HuH-7 (cell line): ENCODE measurements around the gene PAQR7.
"Not testable (repeated sequence)": the region's sequence is repeated elsewhere in the genome, so short reads cannot be mapped to it uniquely, and the experiment has no call there.

ENCODE experiments used
- DNase-seq: peaks from one replicate; pipeline ENCODE4 v3.0.0; 2011; ENCODE audit warnings: low spot score

The PAQR7 gene

GRCh38 chr1:25844536-25845337, 30.8 kb downstream of the PAQR7 start:
- no peak for DNase-seq

- no peak for DNase-seq
Observed at GRCh38 chr1:25843483-25843882, 32.0 kb downstream of the PAQR7 start.

- DNase-seq: not testable (repeated sequence)
Observed at GRCh38 chr1:25839808-25840207, 35.7 kb downstream of the PAQR7 start.

- no peak for DNase-seq
Observed at GRCh38 chr1:25837262-25837875, 38.1 kb downstream of the PAQR7 start.

GRCh38 chr1:25836695-25837094, 38.8 kb downstream of the PAQR7 start:
- DNase-seq: no peak

GRCh38 chr1:25834894-25835293, 40.6 kb downstream of the PAQR7 start:
- DNase-seq: no peak

GRCh38 chr1:25833158-25833557, 42.4 kb downstream of the PAQR7 start:
- DNase-seq: no peak

- DNase-seq: no peak
Observed at GRCh38 chr1:25832336-25833037, 43.0 kb downstream of the PAQR7 start.

GRCh38 chr1:25831569-25832196, 43.8 kb downstream of the PAQR7 start:
- no peak for DNase-seq

GRCh38 chr1:25829046-25829445, 46.5 kb downstream of the PAQR7 start:
- no peak for DNase-seq

GRCh38 chr1:25828491-25828890, 47.0 kb downstream of the PAQR7 start:
- no peak for DNase-seq

- no peak for DNase-seq
Observed at GRCh38 chr1:25826571-25826970, 48.9 kb downstream of the PAQR7 start.

- DNase-seq: no peak
Observed at GRCh38 chr1:25825605-25826004, 49.9 kb downstream of the PAQR7 start.

GRCh38 chr1:25821630-25822091, 53.8 kb downstream of the PAQR7 start:
- DNase-seq: no peak

GRCh38 chr1:25821112-25821476, 54.4 kb downstream of the PAQR7 start:
- no peak for DNase-seq

- DNase-seq: peak; percentile 77
Observed at GRCh38 chr1:25820247-25821111, 55.0 kb downstream of the PAQR7 start.

- peak; percentile 95 for DNase-seq
Observed at GRCh38 chr1:25819491-25820246, 55.8 kb downstream of the PAQR7 start, which contains the start of gene MTFR1L. MTFR1L (plus strand) TSS chr1:25819954; CDS start chr1:25823105, 3,151 bp downstream.

GRCh38 chr1:25818569-25818968, 56.9 kb downstream of the PAQR7 start:
- DNase-seq: no peak

- peak; percentile 60 for DNase-seq
Observed at GRCh38 chr1:25817840-25818501, 57.5 kb downstream of the PAQR7 start.

GRCh38 chr1:25816112-25816718, 59.3 kb downstream of the PAQR7 start:
- no peak for DNase-seq
